NCI-H2029 (cell line): Measurements from ENCODE around the gene SMAD3.

Experiments used
- DNase-seq: peaks from one replicate; lab custom pipeline; 2025; lab: John Stamatoyannopoulos, UW

SMAD3 gene

GRCh38 chr15:67196672-67197363 is 131.4 kb downstream of the SMAD3 start:
- DNase-seq, result no peak

- DNase-seq, result no peak
Observed at GRCh38 chr15:67197364-67197695, 131.9 kb downstream of the SMAD3 start.

GRCh38 chr15:67198157-67198754 is 132.9 kb downstream of the SMAD3 start:
- no peak for DNase-seq

- no peak for DNase-seq
Observed at GRCh38 chr15:67199391-67199790, 134.0 kb downstream of the SMAD3 start.

GRCh38 chr15:67199881-67200763 is 134.7 kb downstream of the SMAD3 start:
- DNase-seq, result no peak

- DNase-seq, result no peak
Observed at GRCh38 chr15:67201136-67201535, 135.7 kb downstream of the SMAD3 start.

GRCh38 chr15:67202091-67202490 is 136.7 kb downstream of the SMAD3 start:
- DNase-seq, result no peak

GRCh38 chr15:67202991-67203390 is 137.6 kb downstream of the SMAD3 start:
- no peak for DNase-seq

- DNase-seq, result no peak
Observed at GRCh38 chr15:67207555-67208207, 142.3 kb downstream of the SMAD3 start.

GRCh38 chr15:67208396-67208795 is 143.0 kb downstream of the SMAD3 start:
- no peak for DNase-seq

GRCh38 chr15:67210555-67211168 is 145.3 kb downstream of the SMAD3 start:
- no peak for DNase-seq

GRCh38 chr15:67212684-67213367 is 147.4 kb downstream of the SMAD3 start:
- DNase-seq, result no peak

- DNase-seq, result no peak
Observed at GRCh38 chr15:67215102-67215501, 149.7 kb downstream of the SMAD3 start.

GRCh38 chr15:67216859-67217258 is 151.5 kb downstream of the SMAD3 start:
- DNase-seq, result no peak

- DNase-seq, result no peak
Observed at GRCh38 chr15:67218428-67218827, 153.0 kb downstream of the SMAD3 start.

GRCh38 chr15:67219288-67219687 is 153.9 kb downstream of the SMAD3 start:
- no peak for DNase-seq

- DNase-seq, result no peak
Observed at GRCh38 chr15:67224889-67225288, 159.5 kb downstream of the SMAD3 start.

GRCh38 chr15:67225336-67225735 is 159.9 kb downstream of the SMAD3 start:
- no peak for DNase-seq

- no peak for DNase-seq
Observed at GRCh38 chr15:67227431-67227830, 162.0 kb downstream of the SMAD3 start.

- no peak for DNase-seq
Observed at GRCh38 chr15:67227846-67228245, 162.4 kb downstream of the SMAD3 start.

- DNase-seq, result no peak
Observed at GRCh38 chr15:67228286-67228685, 162.9 kb downstream of the SMAD3 start.

GRCh38 chr15:67230504-67230903 is 165.1 kb downstream of the SMAD3 start:
- no peak for DNase-seq
